Measurements from ENCODE around the gene BARX2. TPM values are rescaled to one million over a fixed set of nuclear protein-coding genes. Genes with fewer than 3 reads are reported as not detected.

The BARX2 gene
- polyA plus RNA-seq, 1 of the 3 experiments (the other 2 are of a cell fraction): not detected

DNA sequence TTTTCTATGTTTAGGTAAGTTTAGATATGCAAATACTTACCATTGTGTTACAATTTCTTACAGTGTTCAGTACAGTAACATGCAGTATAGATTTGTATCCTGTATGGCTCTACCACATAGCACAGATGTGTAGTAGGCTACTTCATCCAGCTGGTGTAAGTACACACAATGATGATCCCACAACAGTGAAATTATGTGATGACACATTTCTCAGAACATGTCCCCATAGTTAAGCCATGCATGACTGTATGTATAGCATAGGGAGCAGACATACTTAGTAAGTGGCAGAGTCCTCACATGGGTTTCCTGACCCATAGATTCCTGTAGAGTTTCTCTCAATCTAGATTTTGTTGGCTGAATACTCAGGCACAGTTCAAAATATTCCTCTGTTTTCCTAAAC, 26.8 kb upstream of the BARX2 start:
- ChIA-PET CTCF (no interaction called here), POLR2A (no interaction called here)
- H3K27ac ChIP-seq (ENCODE audit: low read depth in 2 of 2, low read length in 1 of 2): no peak overlapping the region
- TF ChIP-seq, protein P1, sequence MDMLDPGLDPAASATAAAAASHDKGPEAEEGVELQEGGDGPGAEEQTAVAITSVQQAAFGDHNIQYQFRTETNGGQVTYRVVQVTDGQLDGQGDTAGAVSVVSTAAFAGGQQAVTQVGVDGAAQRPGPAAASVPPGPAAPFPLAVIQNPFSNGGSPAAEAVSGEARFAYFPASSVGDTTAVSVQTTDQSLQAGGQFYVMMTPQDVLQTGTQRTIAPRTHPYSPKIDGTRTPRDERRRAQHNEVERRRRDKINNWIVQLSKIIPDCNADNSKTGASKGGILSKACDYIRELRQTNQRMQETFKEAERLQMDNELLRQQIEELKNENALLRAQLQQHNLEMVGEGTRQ (IDR thresholded peaks at IDR 0.05; ENCODE audit: borderline replicate concordance, low read depth, low read length): no peak
- TF ChIP-seq, protein P2, sequence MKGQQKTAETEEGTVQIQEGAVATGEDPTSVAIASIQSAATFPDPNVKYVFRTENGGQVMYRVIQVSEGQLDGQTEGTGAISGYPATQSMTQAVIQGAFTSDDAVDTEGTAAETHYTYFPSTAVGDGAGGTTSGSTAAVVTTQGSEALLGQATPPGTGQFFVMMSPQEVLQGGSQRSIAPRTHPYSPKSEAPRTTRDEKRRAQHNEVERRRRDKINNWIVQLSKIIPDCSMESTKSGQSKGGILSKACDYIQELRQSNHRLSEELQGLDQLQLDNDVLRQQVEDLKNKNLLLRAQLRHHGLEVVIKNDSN (IDR thresholded peaks at IDR 0.05; ENCODE audit: borderline replicate concordance, low read depth): no peak
- TF ChIP-seq MXI1 (IDR thresholded peaks at IDR 0.05; ENCODE audit: low read depth, low read length) (no peak), IRF3 (IDR thresholded peaks at IDR 0.05; ENCODE audit: low read depth, low read length) (no peak), CHD2 (IDR thresholded peaks at IDR 0.05; ENCODE audit: low read length, partially characterized antibody) (no peak), CTCF (IDR thresholded peaks at IDR 0.05) (no peak), EZH2phosphoT487 (IDR thresholded peaks at IDR 0.05; ENCODE audit: borderline replicate concordance, low read depth) (no peak), NFIC (IDR thresholded peaks at IDR 0.05; ENCODE audit: borderline replicate concordance) (no peak), NRF1 (IDR thresholded peaks at IDR 0.05; ENCODE audit: low read depth, low read length) (no peak), FOXJ3 (CRISPR knock-in tag; IDR thresholded peaks at IDR 0.05) (no peak), SIN3A (IDR thresholded peaks at IDR 0.05; ENCODE audit: borderline replicate concordance, low read depth, low read length) (no peak), YY1 (IDR thresholded peaks at IDR 0.05; ENCODE audit: low read depth) (no peak)
- TF ChIP-seq, protein P3, sequence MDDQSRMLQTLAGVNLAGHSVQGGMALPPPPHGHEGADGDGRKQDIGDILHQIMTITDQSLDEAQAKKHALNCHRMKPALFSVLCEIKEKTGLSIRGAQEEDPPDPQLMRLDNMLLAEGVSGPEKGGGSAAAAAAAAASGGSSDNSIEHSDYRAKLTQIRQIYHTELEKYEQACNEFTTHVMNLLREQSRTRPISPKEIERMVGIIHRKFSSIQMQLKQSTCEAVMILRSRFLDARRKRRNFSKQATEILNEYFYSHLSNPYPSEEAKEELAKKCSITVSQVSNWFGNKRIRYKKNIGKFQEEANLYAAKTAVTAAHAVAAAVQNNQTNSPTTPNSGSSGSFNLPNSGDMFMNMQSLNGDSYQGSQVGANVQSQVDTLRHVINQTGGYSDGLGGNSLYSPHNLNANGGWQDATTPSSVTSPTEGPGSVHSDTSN (IDR thresholded peaks at IDR 0.05): no peak
- no peaks in the 10 kb centered on the region for H4K20me1 ChIP-seq (ENCODE audit: insufficient read depth)
- no peak for DNase-seq
- no peak overlapping the region for H3K4me2 ChIP-seq
- peaks cover 20% of the 10 kb centered on the region; the same call in 1 of the 2 replicates for H3K27me3 ChIP-seq (ENCODE audit: insufficient read depth)
- no peak overlapping the region for H3K9ac ChIP-seq
- no peaks in the 10 kb centered on the region for H3K79me2 ChIP-seq (ENCODE audit: insufficient read depth)
- H3K36me3 ChIP-seq (replicated peaks in 1 of 2; ENCODE audit: control insufficient read depth in 1 of 2, insufficient read depth in 2 of 2, low read length in 1 of 2): no peaks in the 10 kb centered on the region
- H3K4me3 ChIP-seq (ENCODE audit: low read depth in 2 of 2, low read length in 1 of 2): no peak overlapping the region
- no peaks in the 10 kb centered on the region for H3K9me3 ChIP-seq
- no peaks in the 10 kb centered on the region for H3F3A ChIP-seq (replicated peaks; ENCODE audit: insufficient read depth)
- H2AFZ ChIP-seq (ENCODE audit: low read depth): no peak overlapping the region
- H3K4me1 ChIP-seq (ENCODE audit: control insufficient read depth in 1 of 2, insufficient read depth in 2 of 2, low read depth in 1 of 2, low read length in 1 of 2): no peaks in the 10 kb centered on the region
- no peaks in the 10 kb centered on the region for H3K9me2 ChIP-seq
